GM21576 (cell line): ENCODE measurements around the gene TEKT3.

Experiments
- ATAC-seq: cut with Tn5 transposase; IDR thresholded peaks from one replicate; pipeline ENCODE4 v1.9.1; 2021; ENCODE audit warnings: mild to moderate bottlenecking, moderate library complexity; ENCODE audit not compliant: unreplicated experiment

TEKT3 gene

GRCh38 chr17:15298176-15298575, 43.2 kb downstream of the TEKT3 start:
- no peak for ATAC-seq

- ATAC-seq: no peak
These were observed 47.8 kb downstream of the TEKT3 start for GRCh38 chr17:15293558-15293957.

DNA sequence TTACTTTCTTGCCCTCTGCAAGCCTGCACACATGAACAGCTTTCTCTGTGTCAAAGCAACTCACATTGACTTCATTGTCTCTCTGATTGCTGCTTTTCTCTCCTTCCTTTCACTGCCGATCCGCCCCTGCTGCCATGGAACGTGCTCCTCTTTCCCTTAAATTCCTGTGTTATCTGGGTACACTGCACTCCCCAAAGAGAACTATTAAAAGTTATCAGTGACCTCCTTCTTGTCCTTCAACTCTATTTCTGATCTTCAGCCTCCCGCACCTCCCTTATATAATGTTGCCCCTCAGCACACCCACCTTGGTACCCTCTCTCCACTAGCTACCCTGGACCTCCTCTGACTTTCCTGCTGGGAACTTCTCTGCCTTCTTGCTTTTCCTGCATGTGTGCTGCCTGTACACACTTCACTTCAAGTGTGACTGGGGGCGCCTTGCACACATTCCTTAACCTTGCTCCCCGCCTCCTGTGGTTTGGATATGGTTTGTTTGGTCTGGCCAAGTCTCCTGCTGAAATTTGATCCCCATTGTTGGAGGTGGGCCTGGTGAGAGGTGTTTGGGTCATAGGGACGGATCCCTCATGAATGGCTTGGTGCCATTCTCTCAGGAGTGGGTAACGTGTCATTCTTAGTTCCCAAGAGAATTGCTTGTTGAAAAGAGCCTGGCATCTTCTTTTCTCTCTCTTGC, 49.6 kb downstream of the TEKT3 start:
- no peak for ATAC-seq

DNA sequence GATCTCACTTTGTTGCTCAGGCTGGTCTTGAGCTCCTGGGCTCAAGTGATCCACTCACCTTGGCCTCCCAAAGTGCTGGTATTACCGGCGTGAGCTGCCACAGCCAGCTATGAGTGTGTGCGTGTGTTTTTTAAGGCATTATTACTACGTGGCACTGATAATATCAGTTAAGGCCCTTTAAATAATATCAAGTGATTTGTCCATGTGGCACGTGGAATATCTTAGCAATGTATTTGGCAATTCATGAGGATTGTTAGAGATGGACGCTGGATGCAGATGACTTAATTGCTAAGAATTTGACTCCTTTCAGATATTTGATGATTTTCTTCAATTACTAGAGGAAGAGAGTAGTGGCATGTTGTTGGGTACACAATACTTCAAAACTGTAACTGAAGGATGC, 50.8 kb downstream of the TEKT3 start:
- ATAC-seq: no peak

GRCh38 chr17:15289285-15290183, 51.9 kb downstream of the TEKT3 start:
- ATAC-seq: no peak

GRCh38 chr17:15288859-15289258, 52.5 kb downstream of the TEKT3 start:
- ATAC-seq: no peak

GRCh38 chr17:15287538-15288267, 53.7 kb downstream of the TEKT3 start:
- ATAC-seq: no peak

GRCh38 chr17:15285466-15285865, 55.9 kb downstream of the TEKT3 start:
- ATAC-seq: no peak

GRCh38 chr17:15284537-15284936, 56.9 kb downstream of the TEKT3 start:
- ATAC-seq: no peak

DNA sequence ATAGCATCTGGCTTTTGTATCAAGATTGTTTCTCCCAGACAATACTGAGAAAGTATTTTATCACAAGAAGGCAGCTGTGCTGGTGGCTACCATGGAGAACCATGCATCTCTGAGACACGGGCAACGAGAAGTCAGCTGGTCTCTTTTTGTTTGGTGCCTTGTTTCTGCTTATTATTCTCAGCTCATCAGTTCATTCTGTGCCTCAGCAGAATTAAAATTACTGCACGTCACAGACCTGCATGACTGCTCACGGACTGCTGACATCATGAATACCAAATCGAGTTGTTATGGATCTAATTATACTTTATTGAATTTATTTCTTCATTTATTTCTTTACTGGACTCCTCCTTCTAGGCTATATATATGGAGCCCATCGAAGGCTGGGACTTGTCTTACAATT, 57.3 kb downstream of the TEKT3 start:
- no peak for ATAC-seq

DNA sequence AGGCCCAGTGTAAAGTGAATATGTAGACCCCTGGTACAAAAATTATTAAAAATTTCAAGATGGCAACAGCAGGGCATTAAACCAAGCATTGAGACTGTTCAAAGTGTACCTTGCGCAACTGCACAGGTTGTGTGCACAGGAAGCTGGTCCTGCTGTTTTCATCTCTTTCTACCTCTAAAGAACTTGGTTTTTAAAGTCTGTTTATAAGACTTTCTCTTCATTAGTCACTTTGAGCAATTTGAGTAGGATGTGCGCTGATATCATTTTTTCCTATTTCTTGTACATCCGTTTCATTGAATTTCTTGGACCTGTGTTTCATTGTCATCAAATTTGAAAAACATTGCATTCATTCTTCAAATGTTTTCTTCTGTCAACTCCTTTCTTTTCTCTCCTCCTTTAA, 59.5 kb downstream of the TEKT3 start:
- ATAC-seq: no peak

- no peak for ATAC-seq
These were observed 62.4 kb downstream of the TEKT3 start for GRCh38 chr17:15278924-15279477.

GRCh38 chr17:15278380-15278779, 63.0 kb downstream of the TEKT3 start:
- ATAC-seq: no peak

- no peak for ATAC-seq
These were observed 67.4 kb downstream of the TEKT3 start for GRCh38 chr17:15274017-15274416.

- ATAC-seq: no peak
These were observed 68.1 kb downstream of the TEKT3 start for GRCh38 chr17:15273141-15273793.

DNA sequence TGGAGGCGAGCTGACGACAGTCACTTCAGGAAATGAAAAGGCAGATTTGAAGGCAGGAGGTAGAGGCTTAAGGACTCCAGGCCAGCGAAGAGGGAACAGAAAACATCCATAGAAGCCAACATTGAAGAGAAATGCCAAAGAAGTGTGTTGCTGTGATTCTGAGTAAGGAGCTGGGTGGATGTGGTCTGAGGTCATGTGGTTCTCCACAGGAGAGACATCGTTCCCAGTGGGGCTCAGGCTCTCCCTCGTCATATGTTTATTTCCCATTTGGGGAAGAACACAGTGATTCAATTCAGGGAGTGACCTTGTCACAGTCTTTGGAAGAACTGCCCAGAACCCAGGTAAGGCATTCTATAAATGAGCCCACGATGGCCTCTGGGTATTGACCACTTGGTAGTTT, 69.7 kb downstream of the TEKT3 start:
- no peak for ATAC-seq

DNA sequence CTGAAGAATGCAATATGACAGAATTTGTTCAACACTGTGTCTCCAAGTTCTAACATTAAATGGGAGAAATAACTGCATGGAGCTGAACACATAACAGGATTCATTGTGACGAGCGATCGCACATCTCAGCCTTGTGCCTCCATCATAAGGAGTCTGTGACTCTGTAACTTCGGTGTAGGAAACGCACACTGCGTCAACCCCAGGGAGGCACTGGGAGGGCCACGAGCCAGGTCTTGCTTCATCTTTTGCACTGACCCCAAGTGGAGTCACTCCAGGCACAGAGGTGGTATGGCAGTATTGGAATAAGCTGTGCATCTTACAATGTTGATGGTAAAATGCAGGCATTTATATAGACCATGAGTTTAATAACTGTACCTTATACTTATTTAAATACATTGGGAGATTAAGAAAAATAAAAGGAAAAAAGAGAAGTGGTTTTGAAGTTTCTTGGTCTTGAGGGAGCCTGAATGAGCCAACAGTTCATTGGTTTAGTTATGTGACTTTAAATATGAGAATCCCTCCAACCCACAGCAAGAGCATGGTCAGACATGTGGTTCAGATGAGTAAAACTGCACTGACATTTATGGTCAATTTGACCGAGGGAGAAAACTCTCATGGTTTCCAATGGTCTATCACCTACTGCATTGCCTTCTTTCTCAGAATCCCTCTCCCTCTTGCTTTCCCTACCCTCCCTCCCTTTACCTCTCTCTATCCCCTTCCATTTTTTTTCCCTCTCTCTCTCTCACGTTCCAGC, 70.6 kb downstream of the TEKT3 start:
- no peak for ATAC-seq

DNA sequence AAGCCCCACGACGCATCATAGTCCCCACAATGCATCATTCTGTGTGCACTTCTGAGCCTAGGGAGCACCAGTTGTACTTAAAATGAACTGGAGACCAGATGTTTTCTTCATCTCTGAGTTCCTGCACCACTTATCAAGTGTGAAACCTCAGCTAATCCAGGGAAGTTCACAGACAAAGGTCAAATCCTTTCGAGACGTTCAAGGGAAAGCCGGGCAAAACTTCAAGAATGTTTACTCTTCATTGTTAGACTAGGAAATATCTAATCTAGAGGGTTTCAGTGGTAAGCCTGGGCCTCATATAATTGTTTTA, 71.7 kb downstream of the TEKT3 start:
- no peak for ATAC-seq

DNA sequence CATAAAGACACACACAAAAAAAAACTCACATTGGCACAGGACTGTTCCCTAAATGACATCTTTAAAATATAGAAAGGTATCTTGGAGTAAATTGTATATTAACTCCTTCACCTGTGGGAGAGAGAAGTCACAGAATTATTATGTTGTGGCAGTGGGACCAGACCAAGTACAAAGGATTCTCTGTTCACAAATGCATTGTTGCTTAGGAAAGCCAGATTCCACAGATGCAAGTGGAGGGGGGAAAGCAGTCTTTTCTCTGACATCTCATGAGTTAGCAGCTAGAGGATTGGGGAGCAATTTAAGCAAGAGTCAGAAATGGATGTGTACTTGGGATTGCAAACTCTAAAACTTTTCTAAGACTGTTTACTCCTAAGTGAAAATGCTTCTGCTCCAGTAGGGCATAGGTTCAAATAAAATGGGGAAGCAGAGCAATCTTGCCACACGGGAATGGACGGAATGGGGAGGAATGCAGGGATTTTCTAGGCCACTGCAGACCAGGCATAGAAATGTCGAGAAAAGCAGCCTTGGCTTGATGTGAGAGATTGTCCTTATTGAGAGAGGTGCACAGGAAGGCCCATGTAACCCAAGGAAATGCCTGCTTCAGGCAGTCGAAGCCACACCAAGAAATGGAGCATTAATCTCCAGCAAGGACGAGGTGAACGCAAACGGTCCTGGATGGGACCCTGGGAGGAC, 72.2 kb downstream of the TEKT3 start:
- no peak for ATAC-seq

DNA sequence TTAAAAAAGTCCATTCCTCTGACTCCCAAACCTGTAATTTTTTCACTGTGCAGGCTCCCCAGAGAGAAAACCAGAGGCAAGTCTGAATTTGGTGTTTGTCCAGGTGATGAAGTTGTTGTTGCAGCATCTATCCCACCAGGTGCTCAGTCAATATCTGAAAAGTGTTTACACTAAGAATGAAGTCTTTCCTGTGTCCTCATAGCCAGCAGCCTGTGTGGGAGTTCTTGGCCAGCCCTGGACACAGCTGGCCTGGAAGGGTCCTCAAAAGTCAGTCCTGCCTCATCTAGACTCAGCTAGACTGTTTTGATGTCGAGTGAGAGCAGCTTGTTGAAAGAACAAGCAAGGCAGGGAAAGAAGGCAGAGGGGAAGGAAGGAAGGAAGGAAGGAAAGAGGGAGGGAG, 72.9 kb downstream of the TEKT3 start:
- ATAC-seq: no peak
